GM12878 (cell line): ENCODE data around the gene ULBP2. TPM values are rescaled to one million over a fixed set of nuclear protein-coding genes. Genes with fewer than 3 reads are reported as not detected.

Source experiments
- ATAC-seq: fragments of 200-7000 bp; cut with Tn5 transposase; 3 replicates; pipeline ENCODE4 v1.9.1; 2020; ENCODE audit warnings: mild to moderate bottlenecking, moderate library complexity
- BruUV-seq: library from RNA; stranded (reverse); fragments of 400-500 nt; replicated peaks from 2 replicates; lab custom pipeline; 2021; lab: Mats Ljungman, UMichigan
- CTCF ChIA-PET: fragments of 300-600 bp; sonication (Branson Sonifier 250); formaldehyde crosslinking; extraction: SDS; loops from one replicate; lab custom pipeline; 2021; ENCODE audit warnings: inconsistent platforms; lab: Yijun Ruan, JAX
- POLR2A ChIA-PET: fragments of 350-600 bp; formaldehyde crosslinking; extraction: SDS; loops from one replicate; lab custom pipeline; 2021; ENCODE audit warnings: inconsistent platforms; lab: Charles Lee
- RAD21 ChIA-PET: fragments of 300-600 bp; sonication (Branson Sonifier 250); formaldehyde crosslinking; loops from one replicate; lab custom pipeline; 2023; ENCODE audit warnings: antibody characterized with exemption; ENCODE audit not compliant: unreplicated experiment; lab: Charles Lee
- SMC1A ChIA-PET: fragments of 300-600 bp; sonication (Branson Sonifier 250); formaldehyde crosslinking; loops from one replicate; lab custom pipeline; 2023; ENCODE audit not compliant: unreplicated experiment, uncharacterized antibody; lab: Charles Lee
- DNase-seq: peaks from one replicate; pipeline ENCODE4 v3.0.0-alpha.2; 2011; ENCODE audit warnings: low read depth, low spot score
- FAIRE-seq: peaks from 3 replicates; lab custom pipeline; 2011; peaks lifted over from hg19 to GRCh38; lab: Jason Lieb, UNC
- H2AFZ ChIP-seq: 2 replicates; pipeline ENCODE4 v1.6.0; 2011; ENCODE audit warnings: low read depth, low read length, control low read depth; ENCODE audit not compliant: control insufficient read depth
- H3K27ac ChIP-seq: 2 replicates; pipeline ENCODE4 v1.5.1; 2011; ENCODE audit warnings: control low read depth; ENCODE audit not compliant: control insufficient read depth, insufficient read depth
- H3K27me3 ChIP-seq, 2 experiments: replicated peaks in 1 of 2; 2 replicates each; pipeline versions ENCODE4 v1.6.0 to v1.6.1; 2011; ENCODE audit warnings: low read length in 1 of 2; ENCODE audit not compliant: control insufficient read depth in 2 of 2, insufficient read depth in 2 of 2
- H3K36me3 ChIP-seq, 2 experiments: 2 replicates each; pipeline ENCODE4 v1.5.1; 2011; ENCODE audit warnings: low read length in 1 of 2; ENCODE audit not compliant: control insufficient read depth in 2 of 2, insufficient read depth in 2 of 2
- H3K4me1 ChIP-seq: 2 replicates; pipeline ENCODE4 v1.6.1; 2011; ENCODE audit warnings: mild to moderate bottlenecking, low read length, moderate library complexity, mixed read lengths; ENCODE audit not compliant: control insufficient read depth, insufficient read depth
- H3K4me2 ChIP-seq: 2 replicates; pipeline ENCODE4 v1.6.0; 2011; ENCODE audit warnings: control low read depth; ENCODE audit not compliant: control insufficient read depth, insufficient read depth
- H3K4me3 ChIP-seq: fragments of 200-600 bp; sonication (generic); 2 replicates; pipeline ENCODE4 v1.5.1; 2016
- H3K79me2 ChIP-seq: 2 replicates; pipeline ENCODE4 v1.6.0; 2011; ENCODE audit warnings: low read length; ENCODE audit not compliant: control insufficient read depth, insufficient read depth
- H3K9ac ChIP-seq: 2 replicates; pipeline ENCODE4 v1.8.0; 2011; ENCODE audit warnings: low read length, control low read depth, mixed read lengths; ENCODE audit not compliant: control insufficient read depth, insufficient read depth
- H3K9me3 ChIP-seq: replicated peaks from 3 replicates; pipeline ENCODE4 v1.5.1; 2011; ENCODE audit warnings: mild to moderate bottlenecking, low read length; ENCODE audit not compliant: control insufficient read depth, insufficient read depth
- H4K20me1 ChIP-seq: 2 replicates; pipeline ENCODE4 v1.6.0; 2011; ENCODE audit not compliant: control insufficient read depth, insufficient read depth
- ATF7 ChIP-seq: fragments of 450-650 bp; IDR thresholded peaks from 2 replicates; pipeline ENCODE4 v1.6.1; 2016; ENCODE audit warnings: low read depth, mild to moderate bottlenecking
- BCL11A ChIP-seq: IDR thresholded peaks from 2 replicates; pipeline ENCODE4 v1.6.1; 2011; ENCODE audit warnings: low read depth, low read length
- BCLAF1 ChIP-seq: fragments of 450-650 bp; IDR thresholded peaks from 2 replicates; pipeline ENCODE4 v1.6.1; 2017; ENCODE audit warnings: antibody characterized with exemption, mild to moderate bottlenecking, moderate library complexity
- CHD2 ChIP-seq: IDR thresholded peaks from 2 replicates; pipeline ENCODE4 v1.6.1; 2011; ENCODE audit warnings: low read depth, low read length, improper control_type of control experiment, borderline replicate concordance
- CREB1 ChIP-seq: IDR thresholded peaks from 2 replicates; pipeline ENCODE4 v1.6.1; 2012; ENCODE audit warnings: low read depth, mild to moderate bottlenecking, inconsistent platforms
- DPF2 ChIP-seq: fragments of 450-650 bp; IDR thresholded peaks from 2 replicates; pipeline ENCODE4 v1.6.1; 2017; ENCODE audit warnings: mild to moderate bottlenecking
- KLF5 ChIP-seq: fragments of 450-650 bp; IDR thresholded peaks from 2 replicates; pipeline ENCODE4 v1.6.1; 2014; ENCODE audit warnings: mild to moderate bottlenecking; ENCODE audit not compliant: partially characterized antibody
- MXI1 ChIP-seq: fragments of 150-350 bp; IDR thresholded peaks from 2 replicates; pipeline ENCODE4 v1.6.1; 2011; ENCODE audit warnings: low read depth, mild to moderate bottlenecking, inconsistent platforms, low read length, improper control_type of control experiment
- NFIC ChIP-seq: IDR thresholded peaks from 2 replicates; pipeline ENCODE4 v1.6.1; 2012; ENCODE audit warnings: low read depth, mild to moderate bottlenecking, inconsistent platforms, low read length, moderate library complexity
- NRF1 ChIP-seq: conservative IDR thresholded peaks from 2 replicates; pipeline ENCODE4 v1.6.1; 2011; ENCODE audit warnings: mild to moderate bottlenecking, low read depth, low read length, improper control_type of control experiment
- RFX5 ChIP-seq: IDR thresholded peaks from 2 replicates; pipeline ENCODE4 v1.6.1; 2011; ENCODE audit warnings: low read depth, low read length, improper control_type of control experiment
- TCF3 ChIP-seq: IDR thresholded peaks from 2 replicates; pipeline ENCODE4 v1.6.1; 2012; ENCODE audit warnings: low read depth, mild to moderate bottlenecking, low read length, borderline replicate concordance; ENCODE audit not compliant: insufficient read depth
- YBX1 ChIP-seq: fragments of 450-650 bp; IDR thresholded peaks from 2 replicates; pipeline ENCODE4 v1.6.1; 2016; ENCODE audit warnings: antibody characterized with exemption
- ZNF687 ChIP-seq: fragments of 450-650 bp; IDR thresholded peaks from 2 replicates; pipeline ENCODE4 v1.6.1; 2017; ENCODE audit warnings: mild to moderate bottlenecking, moderate library complexity
- WGBS: methylation state at CpG from one replicate; pipeline ENCODE4 v1.1.6; 2016; ENCODE audit warnings: low lambda C conversion rate; ENCODE audit not compliant: insufficient replicate concordance, insufficient coverage; ENCODE audit errors: missing lambda C conversion rate; 5-methylcytosine and 5-hydroxymethylcytosine counted together
- in situ Hi-C: fragments of 300-500 bp; cut with MboI; formaldehyde crosslinking; loops from 9 replicates; pipeline ENCODE4 v1.14.3; 2018; ENCODE audit warnings: mixed read lengths
- intact Hi-C: fragments of 100-400 bp; cut with micrococcal nuclease; formaldehyde crosslinking; loops from one replicate; pipeline ENCODE4 v1.14.2; 2022; ENCODE audit not compliant: unreplicated experiment
- polyA plus RNA-seq, 11 experiments: library from polyadenylated mRNA; depleted of rRNA in 4 of 11; unstranded in 6 of 11; stranded (reverse) in 5 of 11; fragments of >200 nt; fragmentation: Nextera tagmentation in 4 of 11; fragmentation: Illumina TruSeq in 1 of 11; extraction: Ambion mirVana in 4 of 11; extraction: Trizol in 1 of 11; gene quantifications; 1 replicate in 1 of 11; 2 replicates in 10 of 11; pipeline versions ENCODE4 v1.2.1 to v1.2.3, GENCODE V29; 2011 to 2016; ENCODE audit warnings: inconsistent platforms in 2 of 11, missing spikeins in 2 of 11, low read depth in 1 of 11
- total RNA-seq, 4 experiments: library from RNA; depleted of rRNA in 3 of 4; stranded (reverse); fragments of >200 nt in 3 of 4; fragmentation: Illumina TruSeq in 1 of 4; extraction: Trizol in 1 of 4; gene quantifications; 2 replicates each; pipeline versions ENCODE4 v1.2.1 to v1.2.3, GENCODE V29; 2013 to 2021
- TF ChIP-seq, protein P1 (sequence below): fragments of 450-650 bp; conservative IDR thresholded peaks from 2 replicates; pipeline ENCODE4 v1.6.1; 2017; ENCODE audit warnings: mild to moderate bottlenecking, moderate library complexity

ULBP2 gene
- total and polyA plus RNA-seq, 10 of the 15 experiments (the other 5 are each of a cell fraction or from before 2014, with no cell fraction given): 0.16 to 2.5 (median 0.22) TPM; not detected in 3

GRCh38 chr6:149899486-149899885 lies 42.3 kb upstream of the ULBP2 start (continued):
- TF ChIP-seq BCLAF1: no peak
- no peak for TF ChIP-seq NFIC
- TF ChIP-seq MXI1: no peak
- TF ChIP-seq, all 136 proteins: peak for 0

DNA sequence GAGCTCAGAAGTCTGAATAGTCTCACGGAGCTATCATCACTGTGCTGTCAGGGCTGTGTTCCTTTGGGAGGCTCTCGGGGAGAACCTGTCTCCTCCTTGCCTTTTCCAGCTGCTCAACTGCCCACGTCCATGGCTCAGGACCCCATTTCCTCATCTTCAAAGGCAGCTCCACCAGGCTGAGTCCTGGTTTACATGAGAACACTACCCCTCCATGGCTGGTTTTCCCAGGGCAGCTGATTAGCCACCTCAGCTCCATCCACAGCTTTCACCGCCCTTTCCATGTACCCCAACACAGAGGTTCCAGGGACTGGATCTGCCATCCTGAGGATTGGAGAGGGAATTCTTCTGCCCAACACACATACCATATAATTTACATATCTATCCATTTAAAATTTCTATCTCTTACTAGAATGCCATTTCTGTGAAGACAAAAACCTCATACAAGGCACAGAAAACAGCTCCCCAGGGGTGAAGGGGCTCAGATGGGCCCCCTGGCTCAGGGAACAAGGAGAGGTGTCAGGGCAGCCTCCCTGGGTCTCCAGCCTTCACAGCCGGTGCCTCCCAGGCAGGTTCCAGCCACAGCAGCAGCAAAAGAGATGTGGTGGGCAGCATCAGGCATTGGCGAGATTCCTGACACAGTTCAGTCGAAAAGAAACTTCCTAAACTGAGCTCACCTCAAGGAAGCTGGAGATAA lies 41.7 kb upstream of the ULBP2 start:
- H3K9me3 ChIP-seq: no peaks in the 10 kb centered on the region
- intact Hi-C loops (no loop called here), in situ Hi-C loops (no loop called here)
- no peak overlapping the region for H3K27ac ChIP-seq
- ChIA-PET RAD21 (no interaction called here), POLR2A (interaction anchor here (0.5 kb wide), 1 partner anchor 68 kb away, joined by 4 read pairs; no protein-coding TSS in a partner anchor), SMC1A (no interaction called here), CTCF (no interaction called here)
- no TSS peak for BruUV-seq
- DNase-seq (no peak), FAIRE-seq (no peak), ATAC-seq (no peak)
- H3K27me3 ChIP-seq: peaks cover 6 to 8% of the 10 kb centered on the region in 2 experiments
- 20% methylated on average over 7 of the region's 7 CpGs for WGBS
- H3K4me1 ChIP-seq: no peaks in the 10 kb centered on the region
- H2AFZ ChIP-seq: no peak overlapping the region
- H3K79me2 ChIP-seq: no peaks in the 10 kb centered on the region
- H3K9ac ChIP-seq: no peak overlapping the region
- no peaks in the 10 kb centered on the region for H4K20me1 ChIP-seq
- no peaks in the 10 kb centered on the region for H3K36me3 ChIP-seq
- H3K4me3 ChIP-seq: no peak overlapping the region
- H3K4me2 ChIP-seq: no peak overlapping the region
- TF ChIP-seq ATF7 (no peak), CHD2 (no peak), DPF2 (no peak), NRF1 (no peak), TCF3 (no peak), RFX5 (no peak), CREB1 (no peak), KLF5 (no peak), BCL11A (no peak), YBX1 (no peak), ZNF687 (no peak)
- TF ChIP-seq, protein P1, sequence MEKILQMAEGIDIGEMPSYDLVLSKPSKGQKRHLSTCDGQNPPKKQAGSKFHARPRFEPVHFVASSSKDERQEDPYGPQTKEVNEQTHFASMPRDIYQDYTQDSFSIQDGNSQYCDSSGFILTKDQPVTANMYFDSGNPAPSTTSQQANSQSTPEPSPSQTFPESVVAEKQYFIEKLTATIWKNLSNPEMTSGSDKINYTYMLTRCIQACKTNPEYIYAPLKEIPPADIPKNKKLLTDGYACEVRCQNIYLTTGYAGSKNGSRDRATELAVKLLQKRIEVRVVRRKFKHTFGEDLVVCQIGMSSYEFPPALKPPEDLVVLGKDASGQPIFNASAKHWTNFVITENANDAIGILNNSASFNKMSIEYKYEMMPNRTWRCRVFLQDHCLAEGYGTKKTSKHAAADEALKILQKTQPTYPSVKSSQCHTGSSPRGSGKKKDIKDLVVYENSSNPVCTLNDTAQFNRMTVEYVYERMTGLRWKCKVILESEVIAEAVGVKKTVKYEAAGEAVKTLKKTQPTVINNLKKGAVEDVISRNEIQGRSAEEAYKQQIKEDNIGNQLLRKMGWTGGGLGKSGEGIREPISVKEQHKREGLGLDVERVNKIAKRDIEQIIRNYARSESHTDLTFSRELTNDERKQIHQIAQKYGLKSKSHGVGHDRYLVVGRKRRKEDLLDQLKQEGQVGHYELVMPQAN: no peak
